WTC11 (cell line): ENCODE results near the gene TRPM8. TPM values are rescaled to one million over a fixed set of nuclear protein-coding genes. Genes with fewer than 3 reads are reported as not detected.

Experiments
- ATAC-seq: fragments of 200-7000 bp; cut with Tn5 transposase; 2 replicates; pipeline ENCODE4 v1.10.0; 2021; ENCODE audit warnings: mild to moderate bottlenecking, moderate library complexity
- CTCF ChIA-PET: fragments of 300-600 bp; sonication (Branson Sonifier 250); formaldehyde crosslinking; loops from one replicate; lab custom pipeline; 2021; ENCODE audit warnings: antibody characterized with exemption; lab: Charles Lee
- POLR2A ChIA-PET: fragments of 350-600 bp; sonication (Branson Sonifier 250); formaldehyde crosslinking; loops from one replicate; lab custom pipeline; 2021; ENCODE audit warnings: antibody characterized with exemption; lab: Charles Lee
- DNase-seq: peaks from one replicate; pipeline ENCODE4 v3.0.0; 2021; ENCODE audit warnings: low spot score
- H3K27ac Mint-ChIP-seq: 2 replicates; pipeline ENCODE4 v1.8.0; 2021; ENCODE audit warnings: mixed read lengths
- H3K27me3 Mint-ChIP-seq: 2 replicates; pipeline ENCODE4 v1.8.0; 2021; ENCODE audit warnings: low read depth, mild to moderate bottlenecking, moderate library complexity, mixed read lengths
- H3K36me3 Mint-ChIP-seq: 2 replicates; pipeline ENCODE4 v1.8.0; 2021; ENCODE audit warnings: mixed read lengths
- H3K4me1 Mint-ChIP-seq: 2 replicates; pipeline ENCODE4 v1.8.0; 2022; ENCODE audit warnings: mixed read lengths
- H3K4me3 Mint-ChIP-seq: 2 replicates; pipeline ENCODE4 v1.8.0; 2021; ENCODE audit warnings: mild to moderate bottlenecking, moderate library complexity, mixed read lengths
- H3K9me3 Mint-ChIP-seq: 2 replicates; pipeline ENCODE4 v1.8.0; 2021; ENCODE audit warnings: mixed read lengths
- AFF4 ChIP-seq: sonication (generic); formaldehyde crosslinking; IDR thresholded peaks from 2 replicates; pipeline ENCODE4 v1.8.1; 2023; ENCODE audit warnings: mild to moderate bottlenecking, missing genetic modification reagents, borderline replicate concordance
- ATF2 ChIP-seq: sonication (generic); formaldehyde crosslinking; IDR thresholded peaks from 2 replicates; pipeline ENCODE4 v1.8.1; 2022; ENCODE audit warnings: low read depth, missing genetic modification reagents, borderline replicate concordance
- CREB1 ChIP-seq: sonication (generic); formaldehyde crosslinking; IDR thresholded peaks from 2 replicates; pipeline ENCODE4 v1.8.0; 2023; ENCODE audit warnings: mild to moderate bottlenecking, missing genetic modification reagents
- CREM ChIP-seq: sonication (generic); formaldehyde crosslinking; IDR thresholded peaks from 2 replicates; pipeline ENCODE4 v1.8.1; 2022; ENCODE audit warnings: mild to moderate bottlenecking, missing genetic modification reagents, moderate library complexity
- CTCF ChIP-seq: fragments of 200-600 bp; IDR thresholded peaks from 2 replicates; pipeline ENCODE4 v1.8.0; 2022; ENCODE audit warnings: antibody characterized with exemption
- E2F5 ChIP-seq: sonication (generic); formaldehyde crosslinking; IDR thresholded peaks from 2 replicates; pipeline ENCODE4 v1.8.1; 2022; ENCODE audit warnings: mild to moderate bottlenecking, moderate library complexity, missing genetic modification reagents
- FOXP1 ChIP-seq: sonication (generic); formaldehyde crosslinking; IDR thresholded peaks from 2 replicates; pipeline ENCODE4 v1.8.0; 2022; ENCODE audit warnings: missing genetic modification reagents, mild to moderate bottlenecking, moderate library complexity, borderline replicate concordance
- FOXP4 ChIP-seq: sonication (generic); formaldehyde crosslinking; IDR thresholded peaks from 2 replicates; pipeline ENCODE4 v1.8.0; 2022; ENCODE audit warnings: mild to moderate bottlenecking, missing genetic modification reagents
- GABPB1 ChIP-seq: sonication (generic); formaldehyde crosslinking; IDR thresholded peaks from 2 replicates; pipeline ENCODE4 v1.8.1; 2023; ENCODE audit warnings: mild to moderate bottlenecking, missing genetic modification reagents
- IRF1 ChIP-seq: sonication (generic); formaldehyde crosslinking; IDR thresholded peaks from 2 replicates; pipeline ENCODE4 v1.8.0; 2023; ENCODE audit warnings: missing genetic modification reagents
- NFYB ChIP-seq: sonication (generic); formaldehyde crosslinking; conservative IDR thresholded peaks from 2 replicates; pipeline ENCODE4 v1.8.0; 2022; ENCODE audit warnings: low read depth, missing genetic modification reagents
- OVOL2 ChIP-seq: fragments of 250-450 bp; sonication (Bioruptor Pico); IDR thresholded peaks from 2 replicates; pipeline ENCODE4 v1.9.0; 2021; ENCODE audit warnings: mild to moderate bottlenecking, borderline replicate concordance
- SMAD3 ChIP-seq: sonication (generic); formaldehyde crosslinking; IDR thresholded peaks from 2 replicates; pipeline ENCODE4 v1.8.0; 2022; ENCODE audit warnings: missing genetic modification reagents, mild to moderate bottlenecking, borderline replicate concordance
- SP1 ChIP-seq: sonication (generic); formaldehyde crosslinking; conservative IDR thresholded peaks from 2 replicates; pipeline ENCODE4 v1.8.1; 2022; ENCODE audit warnings: missing genetic modification reagents
- USF1 ChIP-seq: sonication (generic); formaldehyde crosslinking; IDR thresholded peaks from 2 replicates; pipeline ENCODE4 v1.8.0; 2022; ENCODE audit warnings: mild to moderate bottlenecking, missing genetic modification reagents
- ZBTB43 ChIP-seq: sonication (generic); formaldehyde crosslinking; IDR thresholded peaks from 2 replicates; pipeline ENCODE4 v1.8.1; 2023; ENCODE audit warnings: mild to moderate bottlenecking, missing genetic modification reagents
- ZNF263 ChIP-seq: sonication (generic); formaldehyde crosslinking; IDR thresholded peaks from 2 replicates; pipeline ENCODE4 v1.8.1; 2022; ENCODE audit warnings: low read depth, mild to moderate bottlenecking, moderate library complexity, missing genetic modification reagents
- total RNA-seq: library from RNA; stranded (reverse); gene quantifications from 3 replicates; pipeline ENCODE4 v1.2.3, GENCODE V29; 2021

Gene TRPM8
- total RNA-seq, 1 experiment from 2014 or later: 0.26 TPM

GRCh38 chr2:234025466-234025865 lies 108.3 kb downstream of the TRPM8 start:
- TF ChIP-seq CREB1 (CRISPR knock-in tag) (no peak), ZBTB43 (CRISPR knock-in tag) (no peak), FOXP4 (CRISPR knock-in tag) (no peak)
- TF ChIP-seq, all 79 proteins: peak for 0
- no peak overlapping the region for H3K27ac Mint-ChIP-seq
- no peak for ATAC-seq
- no peak overlapping the region for H3K4me3 Mint-ChIP-seq
- peaks cover 12% of the 10 kb centered on the region for H3K27me3 Mint-ChIP-seq
- peaks cover 41% of the 10 kb centered on the region for H3K9me3 Mint-ChIP-seq
- ChIA-PET CTCF (no interaction called here), POLR2A (no interaction called here)
- H3K36me3 Mint-ChIP-seq: peaks cover 16% of the 10 kb centered on the region
- no peak for DNase-seq
- peaks cover 6% of the 10 kb centered on the region for H3K4me1 Mint-ChIP-seq

- H3K27ac Mint-ChIP-seq: no peak overlapping the region
- peaks cover 6% of the 10 kb centered on the region for H3K4me1 Mint-ChIP-seq
- DNase-seq: no peak
- ChIA-PET CTCF (interaction anchor here (0.7 kb wide), 1 partner anchor 169 kb away, joined by 4 read pairs; no protein-coding TSS in a partner anchor), POLR2A (interaction anchor here (0.7 kb wide), 1 partner anchor 279 kb away, joined by 3 read pairs; no protein-coding TSS in a partner anchor)
- H3K27me3 Mint-ChIP-seq: peaks cover 12% of the 10 kb centered on the region
- no peak for ATAC-seq
- H3K4me3 Mint-ChIP-seq: no peak overlapping the region
- H3K9me3 Mint-ChIP-seq: peaks cover 38% of the 10 kb centered on the region
- TF ChIP-seq IRF1 (CRISPR knock-in tag): no peak
- no peak for TF ChIP-seq E2F5 (CRISPR knock-in tag)
- TF ChIP-seq SP1 (CRISPR knock-in tag): no peak
- no peak for TF ChIP-seq CREM
- H3K36me3 Mint-ChIP-seq: peaks cover 16% of the 10 kb centered on the region
These were observed 108.8 kb downstream of the TRPM8 start for GRCh38 chr2:234025891-234026401.

- POLR2A ChIA-PET: interaction anchor here (0.7 kb wide), 1 partner anchor 279 kb away, joined by 3 read pairs; no protein-coding TSS in a partner anchor
- DNase-seq: no peak
- CTCF ChIA-PET: interaction anchor here (0.7 kb wide), 1 partner anchor 170 kb away, joined by 4 read pairs; no protein-coding TSS in a partner anchor
- Mint-ChIP-seq H3K36me3 (peaks cover 16% of the 10 kb centered on the region), H3K4me1 (peaks cover 6% of the 10 kb centered on the region), H3K27me3 (peaks cover 12% of the 10 kb centered on the region), H3K27ac (no peak overlapping the region), H3K9me3 (peaks cover 31% of the 10 kb centered on the region), H3K4me3 (no peak overlapping the region)
- ATAC-seq: no peak
- TF ChIP-seq CREB1 (CRISPR knock-in tag): no peak
- TF ChIP-seq GABPB1: no peak
- no peak for TF ChIP-seq ZNF263 (CRISPR knock-in tag)
- TF ChIP-seq USF1 (CRISPR knock-in tag): no peak
- no peak for TF ChIP-seq AFF4 (CRISPR knock-in tag)
- TF ChIP-seq FOXP1 (CRISPR knock-in tag): no peak
- no peak for TF ChIP-seq OVOL2 (CRISPR knock-in tag)
- TF ChIP-seq CTCF: no peak
- TF ChIP-seq SMAD3 (CRISPR knock-in tag): no peak
- TF ChIP-seq NFYB: no peak
- TF ChIP-seq ATF2 (CRISPR knock-in tag): no peak
These were observed 109.6 kb downstream of the TRPM8 start for GRCh38 chr2:234026693-234027254.
